WERI-Rb-1 (cell line): ENCODE results near the gene PGGHG.

Experiments
- DNase-seq: peaks from one replicate; pipeline ENCODE4 v3.0.0-alpha.2; 2020
- H3K27ac ChIP-seq: fragments of 250-450 bp; sonication (Bioruptor Pico); 2 replicates; pipeline ENCODE4 v1.5.1; 2020; ENCODE audit warnings: mild to moderate bottlenecking, moderate library complexity
- H3K27me3 ChIP-seq: fragments of 250-450 bp; sonication (Bioruptor Pico); 2 replicates; pipeline ENCODE4 v1.5.1; 2021; ENCODE audit warnings: mild to moderate bottlenecking, low read depth, moderate library complexity; ENCODE audit not compliant: insufficient read depth, severe bottlenecking
- H3K36me3 ChIP-seq: fragments of 250-450 bp; sonication (Bioruptor Pico); 2 replicates; pipeline ENCODE4 v1.5.1; 2020; ENCODE audit warnings: mild to moderate bottlenecking, moderate library complexity
- H3K4me3 ChIP-seq: 2 replicates; pipeline ENCODE4 v1.5.1; 2011; ENCODE audit warnings: low read depth, mild to moderate bottlenecking, control low read depth, low read length
- H3K9me3 ChIP-seq: fragments of 250-450 bp; sonication (Bioruptor Pico); 2 replicates; pipeline ENCODE4 v1.5.1; 2021; ENCODE audit warnings: mild to moderate bottlenecking, moderate library complexity; ENCODE audit not compliant: severe bottlenecking
- TF ChIP-seq, protein P1 (sequence below): IDR thresholded peaks from 2 replicates; pipeline ENCODE4 v1.5.1; 2011; ENCODE audit warnings: low read depth, mild to moderate bottlenecking, control low read depth, inconsistent platforms, low read length

PGGHG gene

DNA sequence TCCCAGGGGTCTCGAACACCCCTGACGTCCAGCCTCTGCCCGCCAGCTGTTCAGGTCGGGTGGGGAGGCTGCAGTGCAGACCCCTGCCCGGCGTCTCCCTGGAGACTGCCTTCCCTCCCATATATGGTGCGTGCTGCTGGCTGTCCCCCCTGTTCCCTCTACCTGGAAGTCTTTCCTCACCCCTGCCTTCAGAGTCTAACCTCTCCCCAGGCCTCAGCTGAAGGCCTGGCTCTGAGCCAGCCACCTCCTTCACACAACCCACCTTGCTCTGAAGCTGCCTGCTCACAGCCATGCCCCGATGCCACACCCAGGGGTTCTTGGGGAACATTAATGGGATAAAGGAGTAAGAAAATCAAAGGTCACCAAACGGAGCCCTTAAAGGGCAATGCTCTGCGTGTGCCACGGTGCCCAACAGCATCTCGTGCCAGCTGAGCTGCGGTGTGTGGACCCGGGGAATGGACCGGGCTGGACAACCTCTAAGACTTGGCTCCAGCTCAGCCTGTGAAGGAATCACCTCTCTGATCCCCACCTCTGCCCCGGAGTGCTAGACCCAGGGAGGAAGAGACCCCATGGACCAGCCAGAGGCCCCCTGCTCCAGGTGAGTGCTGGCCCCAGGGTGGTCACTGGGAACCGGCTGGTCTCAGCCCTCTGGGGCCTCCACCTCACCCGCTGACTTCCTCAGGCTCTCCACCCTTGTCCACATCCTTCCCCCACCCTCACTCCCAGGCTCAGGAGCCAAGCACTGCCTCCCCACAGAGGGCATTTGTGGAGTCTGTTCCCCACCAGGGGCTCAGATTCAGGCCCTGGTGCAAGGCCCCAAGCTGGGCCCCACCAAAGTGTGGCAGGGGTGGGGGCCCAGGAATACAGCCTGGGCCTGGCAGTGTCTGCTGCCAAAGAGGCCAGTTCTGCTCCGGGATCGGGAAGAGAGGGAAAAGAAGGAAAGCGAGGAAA lies 10.7 kb upstream of the PGGHG start, which contains the start of gene NLRP6:
TSS of gene NLRP6 (plus strand) at position 407 of the 951 bp plus-strand sequence. CDS start at position 570, 163 bp downstream.
- no peak within 1 kb of the TSS for H3K27ac ChIP-seq
- H3K27me3 ChIP-seq: peaks cover 33% of the 10 kb centered on the region
- H3K9me3 ChIP-seq: peaks cover 2% of the 10 kb centered on the region
- TF ChIP-seq, protein P1, sequence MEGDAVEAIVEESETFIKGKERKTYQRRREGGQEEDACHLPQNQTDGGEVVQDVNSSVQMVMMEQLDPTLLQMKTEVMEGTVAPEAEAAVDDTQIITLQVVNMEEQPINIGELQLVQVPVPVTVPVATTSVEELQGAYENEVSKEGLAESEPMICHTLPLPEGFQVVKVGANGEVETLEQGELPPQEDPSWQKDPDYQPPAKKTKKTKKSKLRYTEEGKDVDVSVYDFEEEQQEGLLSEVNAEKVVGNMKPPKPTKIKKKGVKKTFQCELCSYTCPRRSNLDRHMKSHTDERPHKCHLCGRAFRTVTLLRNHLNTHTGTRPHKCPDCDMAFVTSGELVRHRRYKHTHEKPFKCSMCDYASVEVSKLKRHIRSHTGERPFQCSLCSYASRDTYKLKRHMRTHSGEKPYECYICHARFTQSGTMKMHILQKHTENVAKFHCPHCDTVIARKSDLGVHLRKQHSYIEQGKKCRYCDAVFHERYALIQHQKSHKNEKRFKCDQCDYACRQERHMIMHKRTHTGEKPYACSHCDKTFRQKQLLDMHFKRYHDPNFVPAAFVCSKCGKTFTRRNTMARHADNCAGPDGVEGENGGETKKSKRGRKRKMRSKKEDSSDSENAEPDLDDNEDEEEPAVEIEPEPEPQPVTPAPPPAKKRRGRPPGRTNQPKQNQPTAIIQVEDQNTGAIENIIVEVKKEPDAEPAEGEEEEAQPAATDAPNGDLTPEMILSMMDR: no peak
- H3K4me3 ChIP-seq: no peak within 1 kb of the TSS
- no peak for DNase-seq
- no peaks in the 10 kb centered on the region for H3K36me3 ChIP-seq

DNA sequence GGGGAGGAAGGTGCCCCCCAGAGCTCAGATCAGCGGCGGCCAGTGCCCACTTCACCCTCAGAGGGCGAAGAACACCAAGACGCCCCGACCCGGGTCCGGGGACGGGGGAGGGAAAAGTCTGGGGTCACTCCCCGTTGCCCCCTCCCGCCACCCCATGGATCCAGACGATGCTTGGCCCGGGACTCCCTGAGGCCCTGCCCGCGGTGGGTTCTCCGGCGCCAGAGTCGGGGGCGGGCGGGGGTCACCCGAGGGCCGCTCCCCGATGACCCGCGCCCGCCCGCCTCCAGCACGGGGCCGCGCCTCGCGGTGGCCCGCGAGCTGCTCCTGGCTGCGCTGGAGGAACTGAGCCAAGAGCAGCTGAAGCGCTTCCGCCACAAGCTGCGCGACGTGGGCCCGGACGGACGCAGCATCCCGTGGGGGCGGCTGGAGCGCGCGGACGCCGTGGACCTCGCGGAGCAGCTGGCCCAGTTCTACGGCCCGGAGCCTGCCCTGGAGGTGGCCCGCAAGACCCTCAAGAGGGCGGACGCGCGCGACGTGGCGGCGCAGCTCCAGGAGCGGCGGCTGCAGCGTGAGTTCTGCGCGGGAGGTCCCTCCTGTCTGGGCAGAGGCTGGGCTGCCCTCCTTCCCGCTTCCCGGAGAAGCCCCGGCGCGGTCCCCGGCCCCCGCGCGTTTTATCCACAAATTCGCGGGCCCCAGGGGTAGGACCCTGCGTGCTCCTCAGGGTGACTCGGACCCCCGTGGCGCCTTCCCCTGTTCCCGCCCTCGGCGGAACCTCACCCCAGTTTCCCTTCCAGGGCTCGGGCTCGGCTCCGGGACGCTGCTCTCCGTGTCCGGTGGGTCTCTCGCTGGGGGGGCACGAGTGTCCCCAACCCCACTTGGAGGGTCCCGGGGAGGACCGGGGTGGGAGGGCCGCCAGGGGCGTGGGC lies 9.6 kb upstream of the PGGHG start:
- Histone ChIP-seq H3K36me3 (no peaks in the 10 kb centered on the region), H3K9me3 (peaks cover 2% of the 10 kb centered on the region), H3K27ac (no peak overlapping the region), H3K27me3 (peaks cover 33% of the 10 kb centered on the region), H3K4me3 (no peak overlapping the region)
- TF ChIP-seq, protein P1: no peak
- no peak for DNase-seq

DNA sequence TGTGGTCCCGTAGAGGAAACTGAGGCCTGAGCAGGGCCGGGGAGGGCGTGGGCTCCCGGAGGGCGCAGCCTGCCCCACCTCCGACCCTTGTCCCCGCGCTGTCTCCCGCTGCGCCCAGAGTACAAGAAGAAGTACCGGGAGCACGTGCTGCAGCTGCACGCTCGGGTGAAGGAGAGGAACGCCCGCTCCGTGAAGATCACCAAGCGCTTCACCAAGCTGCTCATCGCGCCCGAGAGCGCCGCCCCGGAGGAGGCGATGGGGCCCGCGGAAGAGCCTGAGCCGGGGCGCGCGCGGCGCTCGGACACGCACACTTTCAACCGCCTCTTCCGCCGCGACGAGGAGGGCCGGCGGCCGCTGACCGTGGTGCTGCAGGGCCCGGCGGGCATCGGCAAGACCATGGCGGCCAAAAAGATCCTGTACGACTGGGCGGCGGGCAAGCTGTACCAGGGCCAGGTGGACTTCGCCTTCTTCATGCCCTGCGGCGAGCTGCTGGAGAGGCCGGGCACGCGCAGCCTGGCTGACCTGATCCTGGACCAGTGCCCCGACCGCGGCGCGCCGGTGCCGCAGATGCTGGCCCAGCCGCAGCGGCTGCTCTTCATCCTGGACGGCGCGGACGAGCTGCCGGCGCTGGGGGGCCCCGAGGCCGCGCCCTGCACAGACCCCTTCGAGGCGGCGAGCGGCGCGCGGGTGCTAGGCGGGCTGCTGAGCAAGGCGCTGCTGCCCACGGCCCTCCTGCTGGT lies 8.8 kb upstream of the PGGHG start:
- Histone ChIP-seq H3K36me3 (no peaks in the 10 kb centered on the region), H3K4me3 (peak overlapping the region; percentile 36), H3K27me3 (peaks cover 33% of the 10 kb centered on the region), H3K9me3 (peaks cover 2% of the 10 kb centered on the region), H3K27ac (no peak overlapping the region)
- DNase-seq: peak; percentile 20
- TF ChIP-seq, protein P1: 0 out of 2 replicates have a peak, but pooled peaks have one; percentile 2

DNA sequence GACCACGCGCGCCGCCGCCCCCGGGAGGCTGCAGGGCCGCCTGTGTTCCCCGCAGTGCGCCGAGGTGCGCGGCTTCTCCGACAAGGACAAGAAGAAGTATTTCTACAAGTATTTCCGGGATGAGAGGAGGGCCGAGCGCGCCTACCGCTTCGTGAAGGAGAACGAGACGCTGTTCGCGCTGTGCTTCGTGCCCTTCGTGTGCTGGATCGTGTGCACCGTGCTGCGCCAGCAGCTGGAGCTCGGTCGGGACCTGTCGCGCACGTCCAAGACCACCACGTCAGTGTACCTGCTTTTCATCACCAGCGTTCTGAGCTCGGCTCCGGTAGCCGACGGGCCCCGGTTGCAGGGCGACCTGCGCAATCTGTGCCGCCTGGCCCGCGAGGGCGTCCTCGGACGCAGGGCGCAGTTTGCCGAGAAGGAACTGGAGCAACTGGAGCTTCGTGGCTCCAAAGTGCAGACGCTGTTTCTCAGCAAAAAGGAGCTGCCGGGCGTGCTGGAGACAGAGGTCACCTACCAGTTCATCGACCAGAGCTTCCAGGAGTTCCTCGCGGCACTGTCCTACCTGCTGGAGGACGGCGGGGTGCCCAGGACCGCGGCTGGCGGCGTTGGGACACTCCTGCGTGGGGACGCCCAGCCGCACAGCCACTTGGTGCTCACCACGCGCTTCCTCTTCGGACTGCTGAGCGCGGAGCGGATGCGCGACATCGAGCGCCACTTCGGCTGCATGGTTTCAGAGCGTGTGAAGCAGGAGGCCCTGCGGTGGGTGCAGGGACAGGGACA lies 8.0 kb upstream of the PGGHG start:
- Histone ChIP-seq H3K36me3 (no peaks in the 10 kb centered on the region), H3K4me3 (peak overlapping the region; percentile 36), H3K27me3 (peaks cover 33% of the 10 kb centered on the region), H3K9me3 (peaks cover 2% of the 10 kb centered on the region), H3K27ac (no peak overlapping the region)
- DNase-seq: peak; percentile 11
- TF ChIP-seq, protein P1: no peak
